CD4-positive, alpha-beta T cell treated with Interleukin-6 at 100 ng/mL for 8 hours (primary cell): ENCODE results near the gene CSMD2.

Experiments
- DNase-seq: peaks from one replicate; pipeline ENCODE4 v3.0.0-alpha.2; 2020; ENCODE audit warnings: mixed read lengths, low spot score

CSMD2 gene

DNA sequence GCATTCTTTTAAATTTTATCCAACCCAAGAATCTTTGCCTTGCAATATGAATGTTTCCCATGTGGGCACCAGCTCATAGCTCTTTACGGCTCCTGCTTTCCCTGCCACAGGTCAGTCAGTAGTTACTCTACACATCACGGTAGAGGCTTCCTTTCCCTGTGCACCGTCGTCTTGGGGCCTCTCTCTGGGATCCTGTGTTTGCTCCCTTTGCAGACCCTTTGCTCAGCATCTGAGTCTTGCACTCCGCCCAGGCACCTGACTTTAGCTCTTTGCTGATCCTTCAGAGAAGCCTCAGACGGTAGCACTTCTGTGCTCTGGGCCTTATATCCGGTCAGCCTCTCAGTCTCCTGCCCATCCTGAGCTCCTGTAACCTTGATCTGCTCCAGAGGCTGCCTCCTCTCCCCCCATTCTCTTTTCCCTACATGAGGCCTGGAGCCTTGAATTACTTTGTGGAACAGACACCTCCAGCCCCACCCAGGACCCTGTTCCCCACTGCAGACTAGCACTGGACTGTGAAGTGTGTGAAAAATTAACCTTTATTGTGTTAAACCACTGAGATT is 484.7 kb downstream of the CSMD2 start:
- DNase-seq: no peak

DNA sequence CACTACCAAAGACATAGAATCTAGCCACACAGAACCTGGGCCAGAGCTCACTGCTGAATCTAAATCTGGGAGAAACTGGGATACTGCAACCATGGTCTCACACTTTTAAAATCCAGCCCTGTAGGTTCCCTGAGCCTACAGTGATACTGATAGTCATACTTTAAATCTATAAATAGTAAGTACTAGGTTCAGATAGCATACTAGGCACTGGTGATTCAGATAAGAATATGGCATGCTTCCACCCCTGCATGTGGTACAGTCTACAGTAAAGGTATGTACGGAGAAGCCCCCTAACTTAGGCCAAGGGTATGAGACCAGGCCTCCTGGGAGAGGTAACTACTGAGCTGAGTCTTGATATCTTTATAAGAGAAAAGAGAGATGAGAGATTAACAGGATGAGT is 494.5 kb downstream of the CSMD2 start:
- no peak for DNase-seq

DNA sequence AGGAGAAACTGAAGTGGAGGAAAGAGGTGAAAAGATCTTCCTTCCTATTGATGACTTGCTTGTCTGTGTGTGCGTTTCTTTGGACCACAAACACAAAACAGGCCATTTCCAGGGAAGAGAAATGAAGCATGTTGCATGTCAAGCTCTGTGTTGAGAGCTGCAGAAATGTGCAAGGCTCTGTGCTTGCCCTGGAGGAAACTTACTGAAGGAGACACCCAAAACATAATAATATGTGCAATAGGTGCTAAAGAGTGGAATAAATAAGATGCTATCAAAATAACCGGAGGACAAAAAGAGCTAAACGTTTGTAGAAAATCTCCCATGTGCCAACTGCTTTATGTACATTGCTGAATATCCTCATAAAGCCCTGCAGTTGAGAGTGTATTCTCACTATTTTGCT is 496.3 kb downstream of the CSMD2 start:
- DNase-seq: no peak

DNA sequence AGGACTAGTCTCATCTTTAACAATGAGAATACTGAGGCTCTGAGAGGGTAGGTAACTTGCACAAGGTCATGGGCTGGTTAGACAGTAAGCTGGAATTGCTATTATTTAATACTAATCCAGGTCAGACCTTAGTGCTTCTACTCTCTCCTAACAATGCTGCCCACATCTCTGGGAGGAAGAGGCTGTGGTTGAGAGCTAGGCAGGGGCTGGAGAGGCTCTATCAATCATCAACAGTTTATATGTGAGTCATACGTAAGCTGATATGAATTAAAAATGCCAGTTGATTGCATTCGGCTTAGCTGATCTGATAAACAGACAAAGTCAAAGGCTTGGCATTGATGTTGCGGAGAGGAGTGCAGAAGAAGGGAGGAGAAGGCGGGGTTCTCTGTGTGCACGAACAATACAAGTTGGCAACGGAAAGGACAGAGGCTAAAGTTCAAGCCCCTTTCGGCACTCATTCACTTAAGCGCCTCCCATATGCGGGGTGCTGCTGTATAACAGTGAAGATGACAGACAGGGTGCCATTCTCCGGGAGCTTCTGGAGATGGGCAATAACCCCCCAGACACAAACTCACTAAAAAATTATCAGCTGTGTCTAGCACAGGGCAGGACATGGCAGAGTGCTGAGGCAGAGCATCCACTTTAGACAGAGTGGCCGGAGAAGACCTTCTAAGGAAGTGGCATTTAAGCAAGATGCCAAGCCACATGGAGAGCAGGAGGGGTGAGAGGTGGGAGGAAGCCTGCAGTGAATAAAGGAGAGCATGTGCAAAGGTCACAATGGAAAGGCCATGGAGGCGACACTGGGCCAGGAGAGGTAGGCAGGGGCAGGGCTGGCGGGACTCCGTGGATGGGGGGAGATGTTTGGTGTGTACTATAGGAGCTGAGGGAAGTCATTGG is 497.4 kb downstream of the CSMD2 start:
- DNase-seq: no peak

DNA sequence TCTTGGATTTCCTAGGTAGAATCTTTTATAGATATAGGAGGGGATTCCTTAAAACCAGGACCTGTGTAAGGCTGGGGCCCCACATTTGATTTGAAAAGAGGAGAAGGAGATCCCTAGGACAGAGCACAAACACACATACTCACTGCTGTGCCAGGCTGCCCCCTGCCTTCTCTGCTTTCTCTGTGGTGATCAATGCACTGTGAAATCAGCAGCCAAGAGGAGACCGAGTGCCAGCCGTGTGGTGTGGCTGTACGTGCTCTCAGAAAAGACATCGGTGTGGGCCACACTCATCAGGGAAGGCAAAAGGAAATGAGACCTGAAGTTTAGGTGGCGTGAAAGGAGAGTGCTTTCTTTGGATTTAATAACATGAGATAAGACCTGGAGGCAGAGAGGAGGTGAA is 498.4 kb downstream of the CSMD2 start:
- no peak for DNase-seq

DNA sequence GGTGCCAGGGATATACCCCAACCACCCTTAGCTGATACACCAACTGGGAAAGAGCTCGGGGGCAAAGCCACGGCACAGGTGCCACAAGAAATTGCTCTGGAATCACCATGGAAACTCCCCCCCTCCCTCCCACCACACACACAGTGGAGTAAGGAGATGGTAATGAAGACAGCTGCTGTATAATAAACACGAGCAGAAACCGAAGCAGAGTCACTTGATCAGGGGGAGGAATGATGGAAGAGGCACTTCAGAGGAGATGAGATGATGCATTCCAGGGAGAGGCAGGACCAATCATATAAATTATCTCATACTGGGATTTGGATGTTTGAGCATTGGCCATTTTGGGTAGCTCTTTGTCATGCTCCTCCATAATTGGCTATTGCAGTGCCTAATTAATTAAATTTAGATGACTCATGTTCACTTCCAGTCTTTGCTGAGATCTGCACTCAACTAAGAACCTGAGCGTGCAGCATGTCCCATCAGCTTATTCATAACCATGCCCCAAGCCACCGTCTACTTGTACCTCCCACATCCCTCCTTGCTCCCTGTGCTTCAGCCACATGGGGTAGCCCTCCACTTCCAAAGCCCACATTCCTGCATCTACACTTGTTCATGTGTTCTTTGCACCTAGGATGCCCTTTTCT is 503.1 kb downstream of the CSMD2 start:
- DNase-seq: no peak

DNA sequence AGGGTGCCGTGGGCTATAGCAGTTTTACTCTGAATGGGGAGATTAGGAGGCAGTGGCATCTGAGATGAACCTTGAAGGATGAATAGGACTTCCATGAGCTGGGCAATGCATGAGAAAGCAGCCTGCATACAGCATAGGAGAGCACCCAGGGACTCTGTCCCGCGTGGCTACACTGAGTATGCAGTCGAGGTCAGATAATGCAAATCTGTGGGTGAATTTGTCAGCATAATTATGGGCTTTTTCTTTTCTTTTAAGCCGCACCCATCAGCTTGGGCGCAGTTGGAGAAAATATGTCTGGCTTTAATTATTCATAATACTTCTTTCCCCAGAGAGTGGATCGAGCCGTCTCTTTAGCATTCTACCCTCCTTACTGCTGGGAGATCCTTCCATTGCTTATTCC is 504.1 kb downstream of the CSMD2 start:
- no peak for DNase-seq

DNA sequence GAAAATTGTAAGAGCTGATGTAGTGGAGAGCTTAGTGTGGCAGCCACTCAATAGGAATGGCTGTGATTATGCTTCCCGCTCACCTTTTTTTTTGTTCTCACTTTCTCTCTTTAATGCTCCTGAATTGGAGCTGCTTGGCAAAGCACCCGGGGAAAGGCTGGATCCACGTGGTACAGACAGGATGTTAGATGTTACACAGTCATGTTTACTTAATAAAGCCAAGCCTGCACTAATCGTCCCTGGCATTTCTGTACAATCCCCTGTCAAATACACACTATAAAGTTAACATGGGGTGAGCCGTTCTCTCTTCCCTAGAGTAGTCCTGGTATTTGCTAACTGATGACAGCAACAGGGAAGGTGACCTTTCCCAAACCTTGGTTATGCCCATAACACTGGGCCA is 504.8 kb downstream of the CSMD2 start:
- no peak for DNase-seq

DNA sequence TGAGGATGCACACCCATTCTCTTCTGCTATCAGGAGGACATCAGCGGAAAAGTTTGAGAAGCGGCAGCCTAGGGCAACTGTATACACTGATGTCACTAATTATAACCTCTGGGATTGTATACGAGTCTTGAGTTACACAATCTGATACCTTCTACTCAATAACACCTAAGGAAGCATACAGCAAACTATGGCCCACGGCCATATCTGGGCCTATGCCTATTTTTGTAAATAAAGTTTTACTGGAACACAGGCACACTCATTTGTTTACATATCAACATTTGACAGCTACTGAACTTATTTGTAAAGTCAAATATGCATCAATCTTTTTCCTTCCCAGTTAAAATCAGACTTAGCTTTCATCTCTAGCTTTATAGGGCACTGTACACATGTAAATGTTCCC is 505.4 kb downstream of the CSMD2 start:
- DNase-seq: no peak

DNA sequence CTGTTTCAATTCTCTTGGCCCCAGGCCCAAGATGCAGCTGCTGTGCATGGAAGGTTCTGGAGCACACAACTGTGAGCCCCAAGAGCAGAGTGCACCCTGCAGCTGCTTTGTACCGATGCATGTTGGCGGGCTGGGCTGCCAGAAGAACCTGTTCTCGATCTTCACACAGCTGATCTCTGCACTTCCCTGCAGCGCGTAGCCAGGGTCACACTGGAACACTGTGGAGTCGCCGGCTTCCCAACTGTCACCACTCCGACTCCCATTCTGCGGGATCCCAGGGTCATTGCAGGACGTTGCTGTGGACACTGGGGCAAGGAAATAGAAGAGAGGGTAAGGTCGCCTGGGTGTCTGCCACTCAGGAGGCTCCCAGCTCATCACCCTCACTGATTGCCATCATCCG is 507.2 kb downstream of the CSMD2 start:
- no peak for DNase-seq

DNA sequence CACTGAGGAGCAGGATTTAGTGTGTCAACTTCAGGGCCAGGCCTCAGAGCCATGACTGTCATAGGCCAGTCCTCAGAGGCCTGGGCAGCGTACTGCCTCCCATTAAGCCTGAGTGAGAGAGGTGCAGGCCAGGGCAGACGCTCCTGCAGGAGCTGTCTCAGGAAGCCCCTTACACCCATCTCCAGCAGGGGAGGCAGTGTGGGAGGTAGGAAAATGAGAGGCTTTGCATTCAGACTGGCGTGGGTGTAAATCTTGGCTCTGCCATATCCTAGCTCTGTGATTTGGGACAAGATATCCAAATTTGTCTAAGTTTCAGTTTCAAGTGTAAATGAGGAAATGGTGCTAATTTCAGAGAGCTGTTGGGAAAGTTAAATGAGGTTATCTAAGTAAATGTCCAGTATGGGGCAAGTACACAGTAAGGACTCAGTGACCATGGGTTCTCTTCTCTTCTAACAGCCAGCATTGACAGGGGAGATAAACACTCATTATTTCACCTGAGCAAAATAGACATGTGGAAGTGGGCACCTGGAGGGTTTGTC is 508.5 kb downstream of the CSMD2 start:
- DNase-seq: no peak

DNA sequence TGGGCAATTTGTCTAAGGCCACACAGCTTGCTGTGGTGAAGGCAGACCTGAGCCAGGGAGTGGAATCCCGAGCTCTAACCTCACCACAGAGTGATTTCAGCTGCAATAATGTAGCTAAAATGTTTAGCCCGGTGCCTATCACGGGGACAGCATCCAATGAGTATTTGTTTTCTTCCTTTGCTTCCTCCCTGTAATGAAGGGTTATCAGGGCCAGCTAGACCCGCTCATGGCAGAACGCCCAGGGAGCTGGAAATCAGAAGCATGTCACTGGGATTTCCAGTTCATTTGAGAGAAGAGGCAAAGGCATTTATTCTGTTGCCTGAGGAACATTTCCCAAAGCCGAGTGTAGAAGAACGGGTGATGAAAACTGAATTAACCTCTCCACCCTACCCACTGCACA is 509.5 kb downstream of the CSMD2 start:
- no peak for DNase-seq

DNA sequence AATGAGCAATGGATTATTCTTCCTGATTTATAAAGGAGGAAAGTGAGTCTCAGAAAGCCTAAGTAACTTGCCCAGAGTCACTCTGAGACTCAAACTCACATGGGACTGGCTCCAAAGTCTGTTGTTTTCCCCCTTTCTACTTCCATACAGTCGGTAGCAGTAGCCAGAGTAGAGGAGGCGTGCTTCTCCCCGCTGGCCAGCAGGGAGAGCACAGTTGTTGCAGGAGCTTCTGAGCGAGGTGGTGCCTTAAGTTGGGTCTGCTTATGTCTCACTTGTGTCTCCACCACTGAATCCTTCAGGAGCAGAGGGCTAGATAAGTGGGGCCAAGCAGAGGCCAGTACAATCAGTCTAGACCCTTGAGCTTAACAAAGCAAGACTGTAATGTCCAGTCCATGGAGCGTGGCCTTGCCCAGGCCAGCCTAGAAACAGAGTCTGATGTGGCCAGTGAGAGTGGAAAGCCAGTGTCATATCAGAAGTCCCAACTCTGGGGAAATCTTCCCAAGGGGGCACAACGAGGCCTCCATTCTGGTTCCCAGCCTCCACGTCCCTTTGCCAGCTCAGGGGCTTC is 510.7 kb downstream of the CSMD2 start:
- DNase-seq: no peak

DNA sequence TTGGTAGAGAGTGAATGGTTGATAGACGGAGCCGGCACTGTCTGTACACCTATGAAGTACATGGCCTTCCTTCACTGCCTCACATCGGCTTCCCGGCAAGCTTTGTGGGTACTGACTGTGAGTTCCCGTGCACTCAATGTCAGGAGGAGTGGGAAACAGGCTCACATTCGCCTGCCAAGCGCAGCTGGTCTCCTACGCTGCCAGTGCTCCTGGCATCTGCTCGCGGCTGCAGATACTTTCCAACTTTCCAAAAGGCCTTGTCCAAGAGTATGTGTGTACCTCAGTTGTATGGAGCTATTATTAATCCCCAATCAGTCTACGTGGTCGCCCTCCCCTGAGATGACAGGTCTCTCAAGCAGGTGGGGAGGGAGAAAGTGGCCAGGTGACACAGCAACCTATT is 511.8 kb downstream of the CSMD2 start:
- DNase-seq: no peak

DNA sequence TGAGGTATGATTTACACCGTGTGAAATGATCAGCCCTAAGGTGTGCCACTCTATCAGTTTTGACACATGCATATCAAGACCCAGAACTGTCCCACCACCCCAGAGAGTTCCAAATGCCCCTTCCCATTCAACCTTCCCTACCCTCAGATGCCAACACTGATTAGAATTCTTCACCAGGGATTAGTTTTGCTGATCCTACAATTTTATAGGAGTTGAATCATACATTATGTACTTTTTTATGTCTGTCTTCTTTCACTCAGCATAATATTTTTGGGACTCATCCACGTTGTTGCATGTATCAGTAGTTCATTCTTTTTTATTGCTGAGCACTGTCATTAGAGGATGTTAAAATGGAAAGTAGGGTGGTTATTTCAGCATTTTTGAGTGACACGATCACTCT is 514.3 kb downstream of the CSMD2 start:
- no peak for DNase-seq

DNA sequence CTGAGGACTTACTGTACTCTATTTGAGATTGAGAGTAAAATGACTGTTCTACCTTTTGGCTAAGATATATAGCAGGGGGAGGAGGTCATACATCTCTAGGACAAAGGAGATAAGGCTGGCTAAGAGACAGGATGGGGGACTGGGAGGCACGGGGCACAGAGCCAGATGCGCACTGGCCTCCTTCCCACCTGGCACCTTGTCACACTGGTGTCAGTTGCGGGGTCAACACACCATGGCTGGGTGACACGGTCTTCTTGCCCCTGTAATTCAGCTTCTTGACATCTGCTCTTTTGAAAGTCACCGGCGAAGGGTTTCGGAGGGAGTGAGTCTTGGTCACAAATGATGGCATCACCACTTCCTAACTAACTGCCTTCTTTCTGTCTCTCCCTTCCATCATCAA is 515.3 kb downstream of the CSMD2 start:
- no peak for DNase-seq

DNA sequence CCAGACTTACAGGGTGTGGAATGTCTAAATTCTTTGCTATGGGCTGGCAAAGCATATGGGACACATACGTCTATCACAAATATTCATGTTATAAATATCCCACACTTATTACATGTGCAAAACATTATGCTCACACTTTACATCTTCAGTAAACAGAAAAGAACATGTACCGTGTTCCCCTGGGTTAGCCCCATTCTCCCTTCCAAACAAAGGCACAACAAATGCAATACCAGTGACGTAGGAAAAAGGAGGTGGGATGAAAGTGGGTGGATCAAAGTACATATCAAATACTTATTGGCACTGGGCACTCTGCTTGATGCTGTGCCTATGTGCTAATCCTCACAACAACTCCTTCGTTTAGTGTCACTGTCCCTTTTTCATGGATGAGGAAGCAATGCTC is 521.8 kb downstream of the CSMD2 start:
- no peak for DNase-seq

DNA sequence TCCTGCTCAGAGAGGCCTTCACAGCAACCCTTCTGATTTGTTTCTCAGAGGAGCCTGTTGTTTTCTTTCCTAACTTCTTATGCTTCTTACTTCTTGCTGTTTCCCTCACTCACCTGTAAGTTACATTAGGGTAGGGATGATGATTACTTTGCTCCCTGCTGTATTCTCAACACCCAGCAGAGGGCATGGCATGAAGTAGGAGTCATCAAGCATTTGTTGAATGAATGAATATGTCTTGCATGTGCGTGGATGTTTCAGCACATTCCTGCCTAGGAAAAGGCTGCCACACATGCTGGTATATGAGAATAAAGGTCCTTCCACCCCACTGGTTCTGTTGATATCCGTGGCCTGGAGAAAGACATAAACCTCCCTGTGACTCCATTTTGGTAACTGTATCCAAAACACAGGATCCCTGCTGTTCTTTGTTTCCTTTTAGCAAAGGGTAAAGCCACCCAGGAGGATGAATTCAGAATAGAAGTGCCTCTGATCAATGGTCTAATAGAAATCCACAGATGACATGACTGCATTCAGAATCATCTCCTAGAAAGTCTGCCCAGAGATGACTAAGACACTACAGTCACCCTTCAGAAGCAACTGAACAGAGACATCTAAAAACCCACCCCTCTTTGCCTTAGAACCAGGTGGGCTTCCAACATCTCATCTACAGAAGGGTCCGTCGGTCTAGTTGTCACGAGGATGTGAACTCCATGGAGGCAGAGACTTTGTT is 523.8 kb downstream of the CSMD2 start:
- DNase-seq: no peak

DNA sequence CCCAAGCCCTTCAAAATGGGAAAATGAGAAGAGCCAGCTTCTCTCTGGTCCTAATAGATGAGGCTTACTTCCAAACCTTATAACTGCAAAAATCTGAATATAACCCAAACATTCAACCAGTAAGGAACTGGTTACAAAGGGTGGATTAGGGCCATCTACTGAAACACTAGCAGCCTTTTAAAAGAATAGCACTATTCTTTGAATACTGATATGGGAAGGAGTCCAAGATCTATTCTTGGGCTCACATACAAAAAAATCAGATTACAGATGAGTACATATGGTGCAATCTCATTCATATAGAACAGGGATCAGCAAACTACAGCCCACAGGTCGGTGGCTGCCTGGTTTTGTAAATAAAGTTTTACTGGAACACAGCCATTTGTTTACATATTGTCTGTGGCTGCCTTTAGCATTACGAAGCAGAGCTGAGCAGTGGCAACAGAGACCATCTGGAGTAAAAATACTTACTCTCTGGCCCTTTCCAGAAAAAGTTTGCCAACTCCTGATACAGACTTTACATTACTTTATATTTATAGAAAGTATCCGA is 524.8 kb downstream of the CSMD2 start:
- no peak for DNase-seq

DNA sequence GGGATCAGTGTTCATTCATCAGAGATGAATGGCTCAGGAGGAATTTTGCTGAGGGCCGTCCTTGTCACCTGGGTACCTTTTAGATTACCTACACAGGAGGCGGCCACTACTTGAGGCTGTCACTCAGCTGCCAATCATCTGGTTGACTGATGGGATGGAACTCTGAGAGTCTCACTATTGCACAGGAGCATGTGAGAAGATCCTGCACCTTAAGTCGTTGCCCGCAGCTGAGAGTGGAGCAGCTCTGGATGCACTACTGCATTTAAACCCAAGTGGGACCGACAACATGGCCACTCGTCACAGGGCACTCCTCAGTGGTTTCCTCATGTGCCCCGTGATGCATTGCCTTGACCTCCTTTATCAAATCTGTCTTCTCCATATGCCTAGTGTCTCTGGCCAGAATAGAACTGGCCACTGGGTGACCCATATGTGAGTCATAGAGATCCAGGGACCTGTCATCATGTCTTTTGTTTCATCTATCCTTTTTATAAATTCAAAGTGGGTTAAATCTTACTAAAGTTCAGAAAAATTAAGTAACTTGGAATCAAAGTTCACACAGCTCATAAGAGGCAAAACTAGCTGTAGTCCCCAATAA is 527.1 kb downstream of the CSMD2 start:
- no peak for DNase-seq

DNA sequence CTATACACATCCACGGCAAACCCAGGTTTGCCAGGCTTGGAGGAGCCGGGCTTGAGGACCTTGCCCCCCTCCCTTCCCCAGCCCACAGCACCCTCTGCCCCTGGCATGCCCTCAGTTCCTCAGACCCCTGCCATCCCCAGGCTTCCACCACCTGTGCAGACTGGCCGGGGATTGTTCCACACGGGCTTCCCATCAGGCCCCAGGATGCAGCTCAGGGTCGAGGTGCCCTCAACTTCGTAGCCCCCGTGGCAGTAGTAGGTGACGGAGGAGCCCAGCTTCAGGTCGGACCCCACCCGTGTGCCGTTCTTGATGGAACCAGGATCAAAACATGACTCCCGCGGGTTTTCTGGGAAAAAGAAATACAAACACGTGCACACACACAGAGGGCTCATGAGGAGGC is 528.8 kb downstream of the CSMD2 start:
- no peak for DNase-seq
